ENCODE data around the gene TMSB4X.

The TMSB4X gene

DNA sequence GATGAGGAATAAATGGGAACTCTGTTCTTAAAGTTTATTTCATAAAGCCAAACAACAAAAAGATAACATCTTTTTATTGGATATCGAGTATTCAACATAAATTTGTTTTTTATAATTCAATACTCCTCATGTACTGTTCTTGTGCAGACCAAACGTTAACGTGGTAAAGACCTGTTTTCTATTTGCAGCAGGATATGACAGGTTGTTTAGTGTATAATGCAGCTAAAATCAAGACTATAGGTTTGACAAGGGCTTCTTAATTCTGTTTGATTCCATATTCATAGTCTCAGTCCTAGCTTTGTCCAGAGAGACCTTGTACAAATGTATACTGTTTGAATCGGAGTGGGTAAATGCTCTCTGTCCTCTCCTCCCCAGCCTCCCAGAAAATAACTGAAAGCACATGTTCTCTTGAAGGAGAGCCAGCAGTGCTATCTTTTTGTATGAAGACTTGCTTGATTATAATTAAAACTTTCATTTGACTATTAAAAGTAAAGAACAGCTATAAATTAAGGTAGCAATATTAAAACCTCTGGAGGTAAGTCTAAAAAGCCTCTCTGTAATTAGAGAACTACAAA is 17.7 kb downstream of the TMSB4X start:
- in situ Hi-C loops (cut with HindIII; ENCODE audit: low sequenced_read_pairs): no loop called here

DNA sequence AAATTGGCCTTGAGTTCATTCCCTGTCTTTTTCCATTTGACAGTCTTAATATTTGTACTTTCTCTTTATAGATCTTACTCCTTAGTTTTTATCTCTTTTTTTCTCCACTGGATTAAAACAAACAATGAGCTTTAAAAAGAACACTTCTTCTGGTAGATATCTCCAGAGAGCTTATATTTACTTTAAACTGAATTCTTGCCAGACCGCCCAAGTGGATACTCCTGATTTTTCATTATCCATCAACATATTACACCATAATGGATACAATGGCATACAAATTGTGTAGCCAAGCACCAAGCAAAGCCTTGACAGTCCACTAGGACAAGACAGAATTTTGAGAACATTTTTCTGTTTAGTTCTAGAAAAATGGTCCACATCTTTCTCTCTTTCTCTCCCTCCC is 18.9 kb downstream of the TMSB4X start:
- in situ Hi-C loops (cut with HindIII; ENCODE audit: low sequenced_read_pairs): no loop called here

DNA sequence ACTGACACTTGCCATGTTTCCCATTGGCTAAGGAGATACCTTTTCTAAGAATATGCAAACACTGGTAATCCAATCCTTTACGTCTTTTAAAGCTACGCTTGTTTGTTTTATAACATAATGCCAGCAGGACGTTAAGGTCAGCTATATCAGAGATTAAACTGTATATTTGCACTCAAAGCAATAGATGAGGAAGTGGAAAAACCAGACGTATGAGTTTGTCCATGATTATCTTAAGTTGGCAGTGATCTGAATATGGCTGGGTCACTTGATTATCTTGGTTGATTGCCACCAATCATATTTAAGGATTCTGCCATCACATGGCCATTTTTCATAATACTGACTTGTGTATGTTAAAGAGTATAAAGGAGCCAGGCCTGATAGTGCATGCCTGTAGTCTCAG is 19.4 kb downstream of the TMSB4X start:
- in situ Hi-C loops (cut with HindIII; ENCODE audit: low sequenced_read_pairs): no loop called here

DNA sequence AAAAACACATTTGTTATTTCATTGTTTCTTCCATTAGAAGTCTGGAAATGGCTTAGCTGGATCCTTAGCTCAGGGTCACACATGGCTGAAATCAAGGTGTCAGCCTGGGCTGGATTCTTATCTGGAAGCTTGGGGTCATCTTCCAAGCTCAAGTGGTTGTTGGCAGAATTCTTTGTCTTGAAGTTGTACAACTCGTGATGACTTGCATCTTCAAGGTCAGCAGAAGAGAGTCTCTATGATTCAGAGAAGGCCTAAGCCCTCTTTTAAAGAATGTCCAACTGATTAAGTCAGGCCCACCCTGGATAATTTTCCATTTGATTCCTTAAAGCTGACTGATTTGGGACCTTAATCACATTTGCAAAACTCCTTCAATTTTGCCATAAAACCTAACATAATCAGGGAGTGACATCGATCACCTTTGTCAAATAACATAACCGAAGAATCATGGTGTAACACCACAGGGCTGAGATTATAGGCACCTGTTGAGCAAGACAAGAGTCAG is 22.1 kb downstream of the TMSB4X start:
- in situ Hi-C loops (cut with HindIII; ENCODE audit: low sequenced_read_pairs): loop anchor here (5.0 kb wide), 1 partner anchor 45 kb away; the partner anchor contains the start of gene FAM9C

GRCh38 chrX:12997906-12998687 is 23.2 kb downstream of the TMSB4X start:
- in situ Hi-C loops (cut with HindIII; ENCODE audit: low sequenced_read_pairs): loop anchor here (5.0 kb wide), 1 partner anchor 44 kb away; the partner anchor contains the start of gene FAM9C

GRCh38 chrX:12999422-12999821 is 24.5 kb downstream of the TMSB4X start:
- in situ Hi-C loops (cut with HindIII; ENCODE audit: low sequenced_read_pairs): loop anchor here (5.0 kb wide), 1 partner anchor 43 kb away; the partner anchor contains the start of gene FAM9C

DNA sequence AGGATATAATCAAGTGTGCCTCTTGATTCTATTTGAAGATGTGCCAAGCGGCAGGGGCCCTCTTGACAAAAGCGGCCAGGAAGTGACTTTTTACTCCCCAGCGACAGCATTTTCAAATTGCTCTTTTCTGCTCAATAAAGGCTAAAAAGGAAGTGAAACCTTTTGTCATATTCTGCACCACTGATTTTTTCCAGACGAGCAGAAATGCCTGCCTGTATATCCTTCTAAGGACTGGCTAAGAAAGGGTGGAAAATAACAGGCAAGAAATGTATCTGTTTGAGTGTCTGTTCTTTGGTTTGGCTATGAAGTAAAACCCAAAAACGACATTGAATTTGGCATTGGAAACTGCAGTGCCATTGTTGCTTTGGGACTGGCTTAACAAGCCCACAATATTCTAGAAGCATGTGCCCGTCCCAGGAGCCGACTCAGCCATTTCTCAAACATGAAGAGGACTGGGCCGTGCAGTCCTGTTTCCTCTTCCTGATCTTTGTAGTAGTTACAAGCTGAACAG is 25.4 kb downstream of the TMSB4X start:
- in situ Hi-C loops (cut with HindIII; ENCODE audit: low sequenced_read_pairs): no loop called here

- in situ Hi-C loops (cut with HindIII; ENCODE audit: low sequenced_read_pairs): no loop called here
Measured at GRCh38 chrX:13001097-13001496, 26.2 kb downstream of the TMSB4X start.

GRCh38 chrX:13001961-13002671 is 27.2 kb downstream of the TMSB4X start:
- in situ Hi-C loops (cut with HindIII; ENCODE audit: low sequenced_read_pairs): no loop called here

- in situ Hi-C loops (cut with HindIII; ENCODE audit: low sequenced_read_pairs): no loop called here
Measured at GRCh38 chrX:13005661-13006473, 31.0 kb downstream of the TMSB4X start.

GRCh38 chrX:13007519-13008188 is 32.7 kb downstream of the TMSB4X start:
- in situ Hi-C loops (cut with HindIII; ENCODE audit: low sequenced_read_pairs): no loop called here

GRCh38 chrX:13008189-13008533 is 33.3 kb downstream of the TMSB4X start:
- in situ Hi-C loops (cut with HindIII; ENCODE audit: low sequenced_read_pairs): no loop called here

GRCh38 chrX:13008851-13009250 is 33.9 kb downstream of the TMSB4X start:
- in situ Hi-C loops (cut with HindIII; ENCODE audit: low sequenced_read_pairs): no loop called here

- in situ Hi-C loops (cut with HindIII; ENCODE audit: low sequenced_read_pairs): no loop called here
Measured at GRCh38 chrX:13009273-13009672, 34.4 kb downstream of the TMSB4X start.

GRCh38 chrX:13009844-13010243 is 34.9 kb downstream of the TMSB4X start:
- in situ Hi-C loops (cut with HindIII; ENCODE audit: low sequenced_read_pairs): loop anchor here (5.0 kb wide), 1 partner anchor 82 kb away; no protein-coding TSS in a partner anchor

DNA sequence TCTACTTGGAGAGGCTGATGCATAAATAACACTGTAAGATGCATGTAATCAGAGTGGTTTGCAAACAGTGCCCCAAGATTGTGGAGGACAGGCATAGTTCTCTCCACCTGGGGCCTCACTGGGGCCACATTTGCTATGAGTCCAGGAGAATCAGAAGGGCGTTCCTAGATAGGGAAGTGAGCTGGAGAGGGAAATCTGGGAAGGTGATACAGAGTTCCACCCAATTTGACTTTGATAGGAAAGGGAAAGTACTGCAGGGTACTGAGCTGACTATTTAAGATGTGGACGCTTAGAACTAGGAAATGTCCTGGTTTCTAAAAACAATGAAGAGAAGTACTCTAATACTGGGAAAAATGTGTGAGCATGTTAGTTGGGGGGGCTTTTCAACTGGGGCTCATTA is 35.6 kb downstream of the TMSB4X start:
- in situ Hi-C loops (cut with HindIII; ENCODE audit: low sequenced_read_pairs): loop anchor here (5.0 kb wide), 1 partner anchor 82 kb away; no protein-coding TSS in a partner anchor

DNA sequence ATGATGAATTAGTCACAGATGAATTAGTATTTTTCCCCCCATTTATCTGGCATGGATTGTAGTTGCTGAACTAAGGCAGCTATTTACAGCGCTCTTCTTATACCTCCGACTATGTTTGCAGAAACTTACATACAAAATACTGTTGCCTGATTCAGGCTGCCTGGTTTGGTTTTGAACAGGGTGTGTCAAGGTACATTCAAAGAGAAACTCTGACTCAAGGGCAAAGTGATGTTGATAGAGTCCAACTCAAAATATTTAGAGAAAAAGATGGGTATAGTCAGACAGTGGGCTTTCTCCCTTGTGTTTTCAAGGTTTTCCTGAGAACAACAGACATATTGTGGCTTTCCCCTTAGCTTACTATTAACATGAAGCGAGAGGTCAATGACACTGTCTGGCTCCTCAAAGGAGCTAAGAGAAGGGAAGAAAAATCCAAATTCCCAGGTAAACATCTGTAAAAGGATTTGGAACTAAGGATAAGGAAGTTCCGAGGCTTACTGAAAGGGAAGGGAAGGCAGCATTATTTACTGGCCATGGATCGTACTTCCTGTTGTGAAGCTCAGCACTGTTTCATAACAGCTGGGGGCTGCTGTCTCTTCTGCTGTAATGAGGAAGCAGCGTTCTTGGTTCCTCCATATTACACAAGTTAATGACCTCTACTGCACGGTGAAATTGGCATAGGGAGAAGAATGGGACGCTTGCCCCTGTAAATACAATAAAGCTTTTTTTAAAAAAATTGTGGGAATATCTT is 38.6 kb downstream of the TMSB4X start:
- in situ Hi-C loops (cut with HindIII; ENCODE audit: low sequenced_read_pairs): loop anchor here (5.0 kb wide), 1 partner anchor 79 kb away; no protein-coding TSS in a partner anchor

DNA sequence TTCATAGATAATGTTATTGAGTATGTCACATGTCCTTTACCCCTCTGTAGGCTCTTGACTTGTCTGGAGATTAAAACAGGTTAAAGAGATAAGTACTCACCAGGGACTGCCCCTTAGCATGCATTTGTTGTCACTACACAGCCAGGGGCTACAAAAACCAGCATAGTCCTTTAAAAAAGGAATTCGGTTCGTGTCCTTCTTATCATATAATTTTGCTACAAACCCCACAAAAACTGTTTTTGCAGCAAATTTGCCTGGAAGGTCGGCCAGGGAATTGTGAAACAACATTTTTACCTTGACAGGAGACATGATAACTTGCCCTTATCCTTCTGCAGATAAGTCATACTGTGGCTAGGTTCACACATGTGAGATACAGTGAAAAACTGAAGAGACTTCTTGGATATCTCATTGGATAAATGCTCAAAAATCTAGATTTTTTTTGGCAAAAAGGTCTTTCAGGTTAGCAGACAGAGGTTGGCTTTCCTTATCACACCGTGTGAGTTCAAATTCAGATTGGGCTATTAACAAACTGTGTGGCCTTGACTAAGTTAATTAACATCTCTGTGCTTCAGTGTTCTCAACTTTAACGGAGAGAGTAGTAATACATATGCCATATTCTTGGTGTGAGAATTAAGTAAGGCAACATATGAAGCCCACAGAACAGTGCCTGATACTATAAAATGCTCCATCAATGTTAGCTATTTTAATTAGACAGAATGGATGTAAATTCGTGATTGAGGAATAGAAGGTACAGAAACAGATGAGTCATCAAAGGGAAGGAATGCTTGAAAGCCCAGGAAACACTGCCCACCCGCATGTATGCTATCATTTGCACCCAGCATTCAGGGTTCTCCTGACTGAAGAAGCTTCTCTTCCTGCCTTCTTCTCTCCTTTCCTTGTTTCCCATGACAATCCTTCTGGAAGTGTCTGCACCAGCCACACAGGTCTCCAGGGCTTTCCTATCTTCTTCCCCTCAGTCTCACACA is 39.5 kb downstream of the TMSB4X start:
- in situ Hi-C loops (cut with HindIII; ENCODE audit: low sequenced_read_pairs): loop anchor here (5.0 kb wide), 1 partner anchor 78 kb away; no protein-coding TSS in a partner anchor
